ENCODE data around the gene VPS45.

DNA sequence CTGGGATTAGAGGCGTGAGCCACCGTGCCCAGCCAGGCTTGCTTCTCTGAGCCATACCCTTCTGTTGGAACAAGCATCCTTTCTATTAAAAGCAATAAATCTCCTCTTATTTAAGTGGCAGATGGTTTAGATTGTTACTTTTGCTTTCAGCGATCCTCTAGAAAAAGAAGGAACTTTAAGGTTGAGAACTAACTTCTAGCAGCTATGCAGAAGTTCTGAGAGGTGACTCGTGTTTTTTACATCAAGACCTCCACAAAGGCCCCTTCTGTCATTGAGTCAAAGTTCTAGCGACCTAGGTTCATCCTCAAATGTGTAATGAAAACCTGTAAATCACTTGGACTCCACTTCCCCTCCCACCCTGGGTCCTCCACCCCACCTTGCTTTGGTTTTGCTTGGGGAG, 112.9 kb downstream of the VPS45 start:
- TF ChIP-seq, protein P1, sequence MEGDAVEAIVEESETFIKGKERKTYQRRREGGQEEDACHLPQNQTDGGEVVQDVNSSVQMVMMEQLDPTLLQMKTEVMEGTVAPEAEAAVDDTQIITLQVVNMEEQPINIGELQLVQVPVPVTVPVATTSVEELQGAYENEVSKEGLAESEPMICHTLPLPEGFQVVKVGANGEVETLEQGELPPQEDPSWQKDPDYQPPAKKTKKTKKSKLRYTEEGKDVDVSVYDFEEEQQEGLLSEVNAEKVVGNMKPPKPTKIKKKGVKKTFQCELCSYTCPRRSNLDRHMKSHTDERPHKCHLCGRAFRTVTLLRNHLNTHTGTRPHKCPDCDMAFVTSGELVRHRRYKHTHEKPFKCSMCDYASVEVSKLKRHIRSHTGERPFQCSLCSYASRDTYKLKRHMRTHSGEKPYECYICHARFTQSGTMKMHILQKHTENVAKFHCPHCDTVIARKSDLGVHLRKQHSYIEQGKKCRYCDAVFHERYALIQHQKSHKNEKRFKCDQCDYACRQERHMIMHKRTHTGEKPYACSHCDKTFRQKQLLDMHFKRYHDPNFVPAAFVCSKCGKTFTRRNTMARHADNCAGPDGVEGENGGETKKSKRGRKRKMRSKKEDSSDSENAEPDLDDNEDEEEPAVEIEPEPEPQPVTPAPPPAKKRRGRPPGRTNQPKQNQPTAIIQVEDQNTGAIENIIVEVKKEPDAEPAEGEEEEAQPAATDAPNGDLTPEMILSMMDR (IDR thresholded peaks at IDR 0.05), result no peak
- no peak for TF ChIP-seq POLR2A (IDR thresholded peaks at IDR 0.05)
- TF ChIP-seq POLR2AphosphoS5 (IDR thresholded peaks at IDR 0.05), result no peak
- no peak for TF ChIP-seq EP300 (IDR thresholded peaks at IDR 0.05)
